ENCODE results near the gene SLC6A17.

DNA sequence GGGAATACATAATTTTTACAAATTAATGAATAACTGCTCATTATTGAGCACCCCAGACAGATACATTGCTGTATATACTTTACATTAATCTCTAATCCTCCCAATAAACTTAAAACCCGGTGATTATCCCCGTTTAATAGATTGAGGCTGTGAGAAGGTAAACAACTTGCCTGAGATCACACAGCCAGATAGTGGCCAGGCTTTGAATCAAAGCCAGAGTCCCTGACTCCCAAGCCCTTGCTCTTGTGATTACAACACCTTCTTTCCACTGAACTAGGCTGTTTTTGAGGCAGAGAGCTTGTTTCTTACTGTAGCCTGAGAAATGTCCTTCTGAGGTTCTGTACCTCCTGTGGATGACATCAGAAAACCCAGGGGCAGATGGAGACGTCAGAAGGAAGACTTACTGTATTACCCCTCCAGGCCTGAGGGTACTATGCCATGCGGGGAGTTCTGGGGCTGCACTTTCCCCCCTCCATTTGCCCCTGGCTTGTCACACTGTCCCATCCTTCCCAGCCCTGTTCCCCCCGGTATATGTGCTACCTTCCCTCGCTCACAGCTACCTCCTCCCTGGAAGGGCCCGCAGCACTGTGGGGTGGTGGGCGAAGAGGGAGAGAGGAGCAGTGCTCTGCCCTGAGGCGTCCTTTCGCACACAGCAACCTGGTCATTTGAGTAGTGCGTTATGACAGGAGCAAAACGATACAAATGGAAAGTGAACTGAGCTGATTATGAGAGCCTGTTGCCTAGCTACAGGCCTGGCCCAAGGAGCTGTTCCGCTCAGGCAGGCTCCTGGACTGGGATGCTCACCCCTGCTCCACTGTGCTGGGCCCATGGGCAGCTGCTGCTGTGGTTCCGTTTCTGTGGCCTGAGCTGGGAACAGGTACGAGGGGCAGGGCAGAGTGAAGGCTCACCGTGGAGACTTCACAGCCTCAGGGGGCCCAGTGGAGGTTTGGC is 64.4 kb downstream of the SLC6A17 start:
- no peak for TF ChIP-seq EZH2 (IDR thresholded peaks at IDR 0.05; ENCODE audit: borderline replicate concordance, low read length)
- TF ChIP-seq, protein P1, sequence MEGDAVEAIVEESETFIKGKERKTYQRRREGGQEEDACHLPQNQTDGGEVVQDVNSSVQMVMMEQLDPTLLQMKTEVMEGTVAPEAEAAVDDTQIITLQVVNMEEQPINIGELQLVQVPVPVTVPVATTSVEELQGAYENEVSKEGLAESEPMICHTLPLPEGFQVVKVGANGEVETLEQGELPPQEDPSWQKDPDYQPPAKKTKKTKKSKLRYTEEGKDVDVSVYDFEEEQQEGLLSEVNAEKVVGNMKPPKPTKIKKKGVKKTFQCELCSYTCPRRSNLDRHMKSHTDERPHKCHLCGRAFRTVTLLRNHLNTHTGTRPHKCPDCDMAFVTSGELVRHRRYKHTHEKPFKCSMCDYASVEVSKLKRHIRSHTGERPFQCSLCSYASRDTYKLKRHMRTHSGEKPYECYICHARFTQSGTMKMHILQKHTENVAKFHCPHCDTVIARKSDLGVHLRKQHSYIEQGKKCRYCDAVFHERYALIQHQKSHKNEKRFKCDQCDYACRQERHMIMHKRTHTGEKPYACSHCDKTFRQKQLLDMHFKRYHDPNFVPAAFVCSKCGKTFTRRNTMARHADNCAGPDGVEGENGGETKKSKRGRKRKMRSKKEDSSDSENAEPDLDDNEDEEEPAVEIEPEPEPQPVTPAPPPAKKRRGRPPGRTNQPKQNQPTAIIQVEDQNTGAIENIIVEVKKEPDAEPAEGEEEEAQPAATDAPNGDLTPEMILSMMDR (conservative IDR thresholded peaks at IDR 0.05 in 1 of 2, IDR thresholded peaks at IDR 0.05 in 1 of 2; ENCODE audit: extremely low read depth in 1 of 2, insufficient read depth in 1 of 2, low read depth in 1 of 2, low read length in 2 of 2): no peak
